Kidney (tissue), 14 donors: Measurements from ENCODE around the gene BRDT. TPM values are rescaled to one million over a fixed set of nuclear protein-coding genes. Genes with fewer than 3 reads are reported as not detected.

ENCODE experiments used
- DNase-seq, 5 donors: peaks; one replicate each; pipeline ENCODE4 v3.0.0-alpha.2; 2013 to 2020
- FAIRE-seq: peaks from 2 replicates; lab custom pipeline; 2012; peaks lifted over from hg19 to GRCh38; lab: Jason Lieb, UNC
- H3K27ac ChIP-seq, 2 donors: one replicate each; pipeline ENCODE4 v1.7.0; 2013; ENCODE audit warnings: low read depth in 2 of 2, low read length in 2 of 2, inconsistent platforms in 1 of 2
- H3K27me3 ChIP-seq: one replicate; pipeline ENCODE4 v1.7.1; 2013; ENCODE audit warnings: low read length, inconsistent platforms; ENCODE audit not compliant: control insufficient read depth, insufficient read depth
- H3K36me3 ChIP-seq, 3 donors: one replicate each; pipeline versions ENCODE4 v1.7.0 to v1.7.1; 2013; ENCODE audit warnings: low read length in 3 of 3, control low read depth in 1 of 3, inconsistent platforms in 1 of 3; ENCODE audit not compliant: insufficient read depth in 3 of 3, control insufficient read depth in 2 of 3
- H3K4me1 ChIP-seq, 3 donors: one replicate each; pipeline versions ENCODE4 v1.7.0 to v1.7.1; 2013; ENCODE audit warnings: low read length in 3 of 3, inconsistent platforms in 1 of 3, low read depth in 1 of 3; ENCODE audit not compliant: control insufficient read depth in 2 of 3, insufficient read depth in 2 of 3
- H3K4me3 ChIP-seq, 3 donors: one replicate each; pipeline versions ENCODE4 v1.7.0 to v1.8.1; 2013; ENCODE audit warnings: low read length in 3 of 3, control low read depth in 1 of 3, inconsistent platforms in 1 of 3
- H3K9ac ChIP-seq, 3 donors: one replicate each; pipeline versions ENCODE4 v1.7.0 to v1.7.1; 2013; ENCODE audit warnings: low read length in 3 of 3, control low read depth in 1 of 3, inconsistent platforms in 1 of 3
- H3K9me3 ChIP-seq, 3 donors: one replicate each; pipeline versions ENCODE4 v1.7.0 to v1.7.1; 2013; ENCODE audit warnings: low read length in 3 of 3, control low read depth in 1 of 3, inconsistent platforms in 1 of 3; ENCODE audit not compliant: control insufficient read depth in 2 of 3, insufficient read depth in 1 of 3
- intact Hi-C: fragments of 100-400 bp; cut with DNase I; formaldehyde crosslinking; loops from one replicate; pipeline ENCODE4 v1.11.1; 2022
- polyA plus RNA-seq: library from polyadenylated mRNA; stranded (reverse); fragments of 350-450 nt; fragmentation: Illumina TruSeq; extraction: RNeasy Lipid Tissue Mini Kit (QIAGEN cat#74804); gene quantifications from one replicate; pipeline ENCODE4 v1.2.3, GENCODE V29; 2014; ENCODE audit warnings: low read depth, low replicate concordance; ENCODE audit not compliant: insufficient read depth
- total RNA-seq: library from RNA; stranded (reverse); fragmentation: NEBNext Ultra II Directional; extraction: Animal tissue kit (Norgen Biotek cat#: 25700); gene quantifications from one replicate; pipeline ENCODE4 v1.2.1, GENCODE V29; 2021
- TF ChIP-seq, protein P1 (sequence below): IDR thresholded peaks from 3 replicates; pipeline ENCODE4 v1.5.1; 2012; ENCODE audit warnings: mild to moderate bottlenecking, moderate library complexity, borderline replicate concordance; ENCODE audit not compliant: insufficient read depth; ENCODE audit errors: extremely low read depth
- donor health status: control.
- donor health status: control.
- donor health status: control.
- donor health status: control.
- donor health status: control.
- donor health status: DM: yes; HTN: yes; CAD: no.
- donor health status: Normal renal cell carcinoma (clear cell type).

The BRDT gene
- total and polyA plus RNA-seq, 2 donors from 2014 or later, result not detected

DNA sequence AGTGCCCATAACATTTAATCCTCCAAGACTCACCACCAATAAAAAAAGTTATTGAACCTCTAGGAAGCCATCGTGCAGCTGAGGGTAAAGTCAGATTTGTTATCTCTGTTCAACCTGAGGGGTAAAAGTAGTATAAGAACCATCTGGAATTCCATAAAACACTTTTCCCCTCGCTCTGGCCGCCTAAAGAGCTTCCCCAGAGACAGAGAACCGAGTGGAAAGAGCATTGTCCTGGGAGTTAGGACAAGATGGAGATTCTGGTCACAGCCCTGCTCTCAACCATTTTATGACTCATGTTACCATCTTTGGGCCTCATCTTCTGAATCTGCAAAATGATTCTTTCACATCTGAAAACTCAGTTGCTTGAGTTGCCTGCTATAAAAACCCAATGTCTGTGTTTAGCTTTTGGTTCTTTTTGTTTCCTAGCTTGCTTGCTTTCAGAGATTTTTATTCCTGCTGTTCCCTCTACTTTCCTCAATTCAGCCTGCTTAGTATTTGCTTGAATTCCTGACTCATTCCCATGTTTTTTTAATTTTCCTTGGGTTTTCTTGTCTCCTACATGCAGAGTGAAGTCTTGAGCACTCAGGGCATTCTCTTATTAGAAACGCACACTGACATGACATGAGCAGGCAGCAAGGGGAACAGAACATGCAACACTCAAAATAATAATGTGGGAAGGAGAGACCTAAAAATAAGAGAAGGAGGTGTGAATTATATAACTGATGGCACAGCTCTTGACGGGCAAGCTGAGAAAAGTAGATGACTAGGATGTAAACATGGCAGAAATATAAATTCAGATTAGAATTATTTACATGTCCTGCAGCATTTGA is 82.3 kb downstream of the BRDT start:
- Histone ChIP-seq H3K9ac (no peak overlapping the region), H3K4me1 (peaks cover 0 to 4% (median 4%) of the 10 kb centered on the region in 3 donors), H3K36me3 (no peaks in the 10 kb centered on the region), H3K27me3 (no peaks in the 10 kb centered on the region), H3K27ac (no peak overlapping the region), H3K9me3 (no peaks in the 10 kb centered on the region), H3K4me3 (no peak overlapping the region)
- intact Hi-C loops, result no loop called here
- TF ChIP-seq, protein P1, sequence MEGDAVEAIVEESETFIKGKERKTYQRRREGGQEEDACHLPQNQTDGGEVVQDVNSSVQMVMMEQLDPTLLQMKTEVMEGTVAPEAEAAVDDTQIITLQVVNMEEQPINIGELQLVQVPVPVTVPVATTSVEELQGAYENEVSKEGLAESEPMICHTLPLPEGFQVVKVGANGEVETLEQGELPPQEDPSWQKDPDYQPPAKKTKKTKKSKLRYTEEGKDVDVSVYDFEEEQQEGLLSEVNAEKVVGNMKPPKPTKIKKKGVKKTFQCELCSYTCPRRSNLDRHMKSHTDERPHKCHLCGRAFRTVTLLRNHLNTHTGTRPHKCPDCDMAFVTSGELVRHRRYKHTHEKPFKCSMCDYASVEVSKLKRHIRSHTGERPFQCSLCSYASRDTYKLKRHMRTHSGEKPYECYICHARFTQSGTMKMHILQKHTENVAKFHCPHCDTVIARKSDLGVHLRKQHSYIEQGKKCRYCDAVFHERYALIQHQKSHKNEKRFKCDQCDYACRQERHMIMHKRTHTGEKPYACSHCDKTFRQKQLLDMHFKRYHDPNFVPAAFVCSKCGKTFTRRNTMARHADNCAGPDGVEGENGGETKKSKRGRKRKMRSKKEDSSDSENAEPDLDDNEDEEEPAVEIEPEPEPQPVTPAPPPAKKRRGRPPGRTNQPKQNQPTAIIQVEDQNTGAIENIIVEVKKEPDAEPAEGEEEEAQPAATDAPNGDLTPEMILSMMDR, result no peak
- no peak for DNase-seq
- no peak for FAIRE-seq

DNA sequence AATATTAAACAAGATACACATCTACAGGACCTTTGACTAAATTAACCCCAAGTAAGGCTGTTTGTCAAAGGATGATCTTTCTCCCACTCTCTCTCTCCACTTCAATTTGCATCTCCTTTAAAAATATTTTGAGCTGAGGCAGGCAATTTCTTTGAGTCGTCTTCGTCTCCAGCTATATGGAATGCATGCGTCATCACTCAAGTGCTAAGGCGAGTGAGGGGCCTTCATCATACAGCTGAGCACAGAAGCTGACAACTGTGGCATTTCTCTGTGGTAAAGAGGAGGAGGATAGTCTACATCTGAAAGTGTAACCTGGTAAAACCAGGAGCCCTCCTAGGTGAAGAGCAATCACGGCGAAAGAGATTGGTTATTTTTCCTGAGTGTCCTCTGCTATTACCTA is 88.2 kb downstream of the BRDT start:
- Histone ChIP-seq H3K9ac (no peak overlapping the region), H3K4me3 (no peak overlapping the region), H3K27ac (no peak overlapping the region), H3K4me1 (no peaks in the 10 kb centered on the region), H3K9me3 (no peaks in the 10 kb centered on the region), H3K36me3 (no peaks in the 10 kb centered on the region), H3K27me3 (no peaks in the 10 kb centered on the region)
- intact Hi-C loops, result no loop called here
- DNase-seq (no peak), FAIRE-seq (no peak)
- TF ChIP-seq, protein P1, result no peak

DNA sequence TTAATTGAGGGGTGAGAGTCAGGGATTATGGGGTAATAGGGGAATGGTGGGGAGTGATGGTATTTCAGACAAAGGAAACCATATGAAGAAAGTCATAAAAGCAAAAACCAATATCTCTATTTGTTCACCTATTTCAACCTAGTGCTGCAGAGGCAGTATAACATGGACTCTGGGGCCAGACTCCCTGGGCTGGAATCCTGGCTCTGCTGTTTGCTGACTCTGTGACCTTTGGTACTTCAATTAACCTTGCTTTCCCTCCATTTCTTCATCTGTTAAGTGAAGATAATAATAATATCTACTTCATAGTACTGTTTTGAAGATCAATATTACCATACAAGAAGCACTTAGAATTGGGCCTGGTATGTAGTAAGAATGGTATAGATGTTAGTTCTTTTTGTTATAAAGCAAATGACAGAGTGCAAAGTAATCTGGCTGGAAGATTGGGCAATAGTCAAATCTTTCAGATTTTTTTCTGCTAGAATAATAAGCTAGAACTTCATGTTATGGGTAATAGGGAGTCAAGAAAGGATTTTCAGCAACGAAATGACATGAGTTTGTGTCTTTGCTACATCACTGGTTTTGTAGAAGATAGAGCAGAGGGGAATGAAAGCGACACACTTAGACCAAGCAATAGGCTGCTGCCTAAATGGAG is 89.6 kb downstream of the BRDT start:
- no peak for DNase-seq
- no peaks in the 10 kb centered on the region for H3K36me3 ChIP-seq
- intact Hi-C loops, result no loop called here
- no peak overlapping the region for H3K9ac ChIP-seq
- TF ChIP-seq, protein P1, result no peak
- no peak for FAIRE-seq
- no peaks in the 10 kb centered on the region for H3K4me1 ChIP-seq
- no peaks in the 10 kb centered on the region for H3K9me3 ChIP-seq
- no peak overlapping the region for H3K4me3 ChIP-seq
- no peaks in the 10 kb centered on the region for H3K27me3 ChIP-seq
- no peak overlapping the region for H3K27ac ChIP-seq
